GM12878 (cell line): ENCODE measurements around the gene MID2.

ENCODE experiments used
- MEF2A ChIP-seq: IDR thresholded peaks from 2 replicates; pipeline ENCODE4 v1.6.1; 2011; ENCODE audit warnings: low read depth, mild to moderate bottlenecking, low read length, moderate library complexity; ENCODE audit not compliant: insufficient read depth
- SPI1 ChIP-seq: IDR thresholded peaks from 2 replicates; pipeline ENCODE4 v1.6.1; 2011; ENCODE audit warnings: low read depth, mild to moderate bottlenecking, low read length, moderate library complexity, borderline replicate concordance; ENCODE audit not compliant: insufficient read depth
- SREBF2 ChIP-seq: IDR thresholded peaks from 2 replicates; pipeline ENCODE4 v1.6.1; 2012; ENCODE audit warnings: mild to moderate bottlenecking, low read length
- TAF1 ChIP-seq: IDR thresholded peaks from 2 replicates; pipeline ENCODE4 v1.6.1; 2011; ENCODE audit warnings: mild to moderate bottlenecking, low read depth, low read length, borderline replicate concordance
- TF ChIP-seq, protein P1 (sequence below), 3 experiments: IDR thresholded peaks in 2 of 3; conservative IDR thresholded peaks in 1 of 3; 2 replicates each; pipeline ENCODE4 v1.5.1; 2011; ENCODE audit warnings: low read depth in 3 of 3, low read length in 3 of 3, mild to moderate bottlenecking in 3 of 3, control low read depth in 2 of 3, moderate library complexity in 2 of 3, inconsistent platforms in 1 of 3, mixed read lengths in 1 of 3; ENCODE audit not compliant: control insufficient read depth in 2 of 3, insufficient read depth in 1 of 3; ENCODE audit errors: extremely low read depth in 1 of 3

DNA sequence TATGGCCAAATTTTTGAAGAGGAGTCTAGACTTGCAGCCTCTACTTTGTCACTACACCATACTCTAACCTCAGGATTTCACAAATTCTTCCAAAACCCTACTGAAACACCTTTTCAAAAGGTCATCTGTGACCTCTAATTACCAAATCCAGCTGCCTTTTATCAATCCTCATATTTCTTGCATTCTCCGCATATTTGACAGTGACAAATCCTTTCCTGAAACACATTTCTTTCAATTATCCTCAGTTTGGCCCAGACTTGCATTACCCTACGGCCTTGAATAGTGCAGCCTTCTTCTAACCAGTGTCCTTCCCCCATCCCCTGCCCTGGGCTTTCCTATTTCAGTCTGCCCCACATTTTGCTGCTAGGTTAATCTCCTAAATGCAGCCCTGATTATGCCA is 25.5 kb downstream of the MID2 start:
- TF ChIP-seq, protein P1, sequence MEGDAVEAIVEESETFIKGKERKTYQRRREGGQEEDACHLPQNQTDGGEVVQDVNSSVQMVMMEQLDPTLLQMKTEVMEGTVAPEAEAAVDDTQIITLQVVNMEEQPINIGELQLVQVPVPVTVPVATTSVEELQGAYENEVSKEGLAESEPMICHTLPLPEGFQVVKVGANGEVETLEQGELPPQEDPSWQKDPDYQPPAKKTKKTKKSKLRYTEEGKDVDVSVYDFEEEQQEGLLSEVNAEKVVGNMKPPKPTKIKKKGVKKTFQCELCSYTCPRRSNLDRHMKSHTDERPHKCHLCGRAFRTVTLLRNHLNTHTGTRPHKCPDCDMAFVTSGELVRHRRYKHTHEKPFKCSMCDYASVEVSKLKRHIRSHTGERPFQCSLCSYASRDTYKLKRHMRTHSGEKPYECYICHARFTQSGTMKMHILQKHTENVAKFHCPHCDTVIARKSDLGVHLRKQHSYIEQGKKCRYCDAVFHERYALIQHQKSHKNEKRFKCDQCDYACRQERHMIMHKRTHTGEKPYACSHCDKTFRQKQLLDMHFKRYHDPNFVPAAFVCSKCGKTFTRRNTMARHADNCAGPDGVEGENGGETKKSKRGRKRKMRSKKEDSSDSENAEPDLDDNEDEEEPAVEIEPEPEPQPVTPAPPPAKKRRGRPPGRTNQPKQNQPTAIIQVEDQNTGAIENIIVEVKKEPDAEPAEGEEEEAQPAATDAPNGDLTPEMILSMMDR (IDR thresholded peaks at IDR 0.05 in 2 of 3, conservative IDR thresholded peaks at IDR 0.05 in 1 of 3; ENCODE audit: control insufficient read depth in 2 of 3, extremely low read depth in 1 of 3, insufficient read depth in 1 of 3, low read depth in 3 of 3, low read length in 3 of 3): no peak
- TF ChIP-seq MEF2A: no peak
- TF ChIP-seq TAF1: no peak
- TF ChIP-seq SREBF2: no peak
- TF ChIP-seq SPI1: no peak
